NCI-H146 (cell line): ENCODE data around the gene CNDP2.

Experiments used
- DNase-seq: peaks from one replicate; lab custom pipeline; 2025; lab: John Stamatoyannopoulos, UW

Gene CNDP2

GRCh38 chr18:74571895-74572680 lies 75.9 kb downstream of the CNDP2 start:
- no peak for DNase-seq

GRCh38 chr18:74573053-74573452 lies 76.9 kb downstream of the CNDP2 start:
- no peak for DNase-seq
